ENCODE measurements around the gene TTC8.

DNA sequence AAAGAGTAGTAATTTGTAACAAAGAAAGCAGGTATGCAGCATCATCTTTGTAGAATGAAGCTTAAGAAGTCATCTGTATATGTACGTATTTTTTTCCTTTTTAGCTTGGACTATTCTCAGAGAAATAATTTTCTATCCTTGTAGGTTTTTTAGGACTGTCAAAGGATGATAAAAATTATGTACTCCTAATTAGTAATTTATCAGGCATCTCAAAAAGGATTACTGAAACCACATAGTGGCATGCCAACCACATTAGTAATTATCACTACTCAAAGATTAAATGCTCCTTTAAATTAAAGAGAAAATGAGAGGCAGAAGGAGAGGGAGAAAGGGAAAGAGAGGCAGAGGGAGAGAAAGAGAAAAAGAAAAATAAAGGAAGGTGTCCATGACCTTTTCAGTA, 17.3 kb downstream of the TTC8 start:
- TF ChIP-seq, protein P1, sequence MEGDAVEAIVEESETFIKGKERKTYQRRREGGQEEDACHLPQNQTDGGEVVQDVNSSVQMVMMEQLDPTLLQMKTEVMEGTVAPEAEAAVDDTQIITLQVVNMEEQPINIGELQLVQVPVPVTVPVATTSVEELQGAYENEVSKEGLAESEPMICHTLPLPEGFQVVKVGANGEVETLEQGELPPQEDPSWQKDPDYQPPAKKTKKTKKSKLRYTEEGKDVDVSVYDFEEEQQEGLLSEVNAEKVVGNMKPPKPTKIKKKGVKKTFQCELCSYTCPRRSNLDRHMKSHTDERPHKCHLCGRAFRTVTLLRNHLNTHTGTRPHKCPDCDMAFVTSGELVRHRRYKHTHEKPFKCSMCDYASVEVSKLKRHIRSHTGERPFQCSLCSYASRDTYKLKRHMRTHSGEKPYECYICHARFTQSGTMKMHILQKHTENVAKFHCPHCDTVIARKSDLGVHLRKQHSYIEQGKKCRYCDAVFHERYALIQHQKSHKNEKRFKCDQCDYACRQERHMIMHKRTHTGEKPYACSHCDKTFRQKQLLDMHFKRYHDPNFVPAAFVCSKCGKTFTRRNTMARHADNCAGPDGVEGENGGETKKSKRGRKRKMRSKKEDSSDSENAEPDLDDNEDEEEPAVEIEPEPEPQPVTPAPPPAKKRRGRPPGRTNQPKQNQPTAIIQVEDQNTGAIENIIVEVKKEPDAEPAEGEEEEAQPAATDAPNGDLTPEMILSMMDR (tag by site-specific recombination; IDR thresholded peaks at IDR 0.05): no peak
- TF ChIP-seq ZBTB20 (tag by site-specific recombination; IDR thresholded peaks at IDR 0.05): no peak
- no peak for TF ChIP-seq ZNF623 (tag by site-specific recombination; IDR thresholded peaks at IDR 0.05)
- TF ChIP-seq ZNF311 (tag by site-specific recombination; IDR thresholded peaks at IDR 0.05; ENCODE audit: borderline replicate concordance): no peak

All from HEK293 (cell line).